Ovary (tissue), 9 donors: ENCODE data around the gene FAM163B. TPM values are rescaled to one million over a fixed set of nuclear protein-coding genes. Genes with fewer than 3 reads are reported as not detected.

Experiments used
- DNase-seq, 5 donors: peaks; one replicate each; pipeline ENCODE4 v3.0.0-alpha.2; 2019 to 2020
- H3K27ac ChIP-seq, 2 donors: fragments of 200-600 bp; one replicate each; pipeline versions ENCODE4 v1.5.1 to v1.8.0; 2019 to 2022
- H3K27me3 ChIP-seq: fragments of 200-600 bp; one replicate; pipeline ENCODE4 v1.8.0; 2022
- H3K36me3 ChIP-seq: fragments of 200-600 bp; sonication (generic); one replicate; pipeline ENCODE4 v1.5.1; 2019
- H3K4me1 ChIP-seq: one replicate; pipeline ENCODE4 v1.8.1; 2013; ENCODE audit warnings: mild to moderate bottlenecking, moderate library complexity; ENCODE audit not compliant: insufficient read depth
- H3K4me3 ChIP-seq: fragments of 200-600 bp; sonication (generic); one replicate; pipeline ENCODE4 v1.5.1; 2017
- H3K9me3 ChIP-seq, 2 donors: fragments of 200-600 bp in 1 of 2; sonication (generic) in 1 of 2; one replicate each; pipeline versions ENCODE4 v1.5.1 to v1.8.1; 2013 to 2019; ENCODE audit warnings: mild to moderate bottlenecking in 1 of 2, moderate library complexity in 1 of 2
- EP300 ChIP-seq: sonication (generic); formaldehyde crosslinking; IDR thresholded peaks from one replicate; pipeline ENCODE4 v1.6.1; 2017; ENCODE audit warnings: antibody characterized with exemption
- POLR2A ChIP-seq: fragments of 450-650 bp; IDR thresholded peaks from one replicate; pipeline ENCODE4 v1.6.1; 2017; ENCODE audit warnings: antibody characterized with exemption, mild to moderate bottlenecking, moderate library complexity
- WGBS, 3 donors: extraction: QIAGEN DNeasy Blood & Tissue Kit in 1 of 3; methylation state at CpG; one replicate each; pipeline versions ENCODE4 v1.1.5 to v1.1.7; 2013 to 2017; 5-methylcytosine and 5-hydroxymethylcytosine counted together
- intact Hi-C, 4 donors: fragments of 100-400 bp; cut with DNase I; formaldehyde crosslinking; loops; one replicate each; pipeline versions ENCODE4 v1.11.0 to v1.15.1; 2022 to 2023
- polyA plus RNA-seq, 2 donors: library from polyadenylated mRNA; stranded (reverse); fragments of 200-250 nt in 1 of 2; fragments of 350-450 nt in 1 of 2; fragmentation: Illumina TruSeq in 1 of 2; extraction: RNeasy Lipid Tissue Mini Kit (QIAGEN cat#74804) in 1 of 2; gene quantifications; one replicate each; pipeline ENCODE4 v1.2.3, GENCODE V29; 2013 to 2014
- total RNA-seq, 7 donors: library from RNA; depleted of rRNA in 2 of 7; stranded (reverse); fragments of >200 nt in 2 of 7; fragmentation: NEBNext Ultra II Directional in 3 of 7; extraction: Animal tissue kit (Norgen Biotek cat#: 25700) in 3 of 7; gene quantifications; one replicate each; pipeline versions ENCODE4 v1.1.0 to v1.2.4, GENCODE V29; 2016 to 2023
- TF ChIP-seq, protein P1 (sequence below), 3 donors: fragments of 450-650 bp in 2 of 3; fragments of 200-600 bp in 1 of 3; IDR thresholded peaks; one replicate each; pipeline versions ENCODE4 v1.5.1 to v1.8.0; 2016 to 2022; ENCODE audit warnings: antibody characterized with exemption in 3 of 3, mild to moderate bottlenecking in 1 of 3
- donor health status: DM: no; HTN: no; CAD: no; lungs with moderate emphysema.
- donor health status: DM: no; HTN: no; CAD: no.
- donor health status: Bipolar disorder and iron deficiency.
- donor health status: DM: yes; HTN: yes; CAD: no.
- donor health status: DM: no; HTN: no; CAD: no.
- donor health status: DM: yes; HTN: yes; CAD: no.

Gene FAM163B
- total and polyA plus RNA-seq, 9 donors = 0.21 to 0.30 TPM; not detected in 7

DNA sequence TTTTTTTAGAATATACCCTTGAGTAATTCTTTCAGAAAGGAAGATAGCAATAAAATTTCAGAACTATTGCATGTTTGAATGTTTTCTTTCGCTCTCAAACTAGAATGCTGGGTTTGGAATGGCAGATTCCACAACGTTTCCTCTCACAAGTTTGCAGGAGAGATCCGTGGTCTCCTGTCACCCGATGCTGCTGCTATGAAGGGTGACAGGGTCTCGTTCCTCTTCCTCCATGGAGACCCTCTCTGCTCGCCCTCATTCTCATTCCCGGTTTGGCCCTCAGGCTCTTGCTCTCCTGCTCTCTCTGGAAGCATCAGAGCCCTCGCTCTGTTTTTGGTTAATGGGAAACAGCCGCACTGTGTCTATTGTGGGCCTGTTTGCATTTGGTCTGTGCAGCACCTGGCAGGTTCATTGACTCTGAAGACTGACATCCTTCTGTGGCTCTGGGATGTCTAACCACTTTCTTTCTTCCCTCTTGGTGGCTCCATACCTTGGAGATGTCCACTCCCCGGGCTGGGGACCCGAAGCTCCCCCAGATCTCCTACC, 12.6 kb upstream of the FAM163B start:
- H3K4me1 ChIP-seq = no peaks in the 10 kb centered on the region
- intact Hi-C loops = no loop called here
- WGBS, 3 donors = 73 to 74% (median 74%) methylated on average over 11 of the region's 11 CpGs
- no peak for TF ChIP-seq POLR2A
- TF ChIP-seq EP300 = no peak
- TF ChIP-seq, protein P1, sequence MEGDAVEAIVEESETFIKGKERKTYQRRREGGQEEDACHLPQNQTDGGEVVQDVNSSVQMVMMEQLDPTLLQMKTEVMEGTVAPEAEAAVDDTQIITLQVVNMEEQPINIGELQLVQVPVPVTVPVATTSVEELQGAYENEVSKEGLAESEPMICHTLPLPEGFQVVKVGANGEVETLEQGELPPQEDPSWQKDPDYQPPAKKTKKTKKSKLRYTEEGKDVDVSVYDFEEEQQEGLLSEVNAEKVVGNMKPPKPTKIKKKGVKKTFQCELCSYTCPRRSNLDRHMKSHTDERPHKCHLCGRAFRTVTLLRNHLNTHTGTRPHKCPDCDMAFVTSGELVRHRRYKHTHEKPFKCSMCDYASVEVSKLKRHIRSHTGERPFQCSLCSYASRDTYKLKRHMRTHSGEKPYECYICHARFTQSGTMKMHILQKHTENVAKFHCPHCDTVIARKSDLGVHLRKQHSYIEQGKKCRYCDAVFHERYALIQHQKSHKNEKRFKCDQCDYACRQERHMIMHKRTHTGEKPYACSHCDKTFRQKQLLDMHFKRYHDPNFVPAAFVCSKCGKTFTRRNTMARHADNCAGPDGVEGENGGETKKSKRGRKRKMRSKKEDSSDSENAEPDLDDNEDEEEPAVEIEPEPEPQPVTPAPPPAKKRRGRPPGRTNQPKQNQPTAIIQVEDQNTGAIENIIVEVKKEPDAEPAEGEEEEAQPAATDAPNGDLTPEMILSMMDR (IDR thresholded peaks at IDR 0.05) = no peak
- H3K27ac ChIP-seq = no peak overlapping the region
- H3K27me3 ChIP-seq = no peaks in the 10 kb centered on the region
- no peaks in the 10 kb centered on the region for H3K36me3 ChIP-seq
- no peak overlapping the region for H3K4me3 ChIP-seq
- no peak for DNase-seq
- peaks cover 0 to 8% of the 10 kb centered on the region in 2 donors for H3K9me3 ChIP-seq

DNA sequence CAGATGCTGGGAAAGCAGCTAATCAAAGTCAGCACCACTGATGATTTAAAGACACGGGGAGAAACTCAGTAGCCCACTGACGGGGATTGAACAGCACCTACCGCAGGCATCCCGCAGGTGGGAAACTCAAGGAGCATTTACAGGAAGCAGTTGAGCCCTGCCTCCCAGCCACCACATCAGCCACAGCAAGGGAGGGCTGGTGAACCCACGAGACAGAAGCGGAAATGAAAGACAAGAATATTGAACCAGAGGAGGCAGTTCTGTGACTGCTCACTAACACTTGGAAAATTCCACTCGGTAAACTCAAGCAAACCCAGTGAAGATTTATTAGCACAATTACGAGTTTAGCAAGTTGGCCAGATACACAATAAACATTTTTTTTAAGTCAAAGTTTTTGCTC, 10.6 kb upstream of the FAM163B start:
- TF ChIP-seq EP300 (no peak), POLR2A (no peak)
- TF ChIP-seq, protein P1 (IDR thresholded peaks at IDR 0.05) = no peak
- Histone ChIP-seq H3K36me3 (no peaks in the 10 kb centered on the region), H3K4me1 (no peaks in the 10 kb centered on the region), H3K4me3 (no peak overlapping the region), H3K27me3 (no peaks in the 10 kb centered on the region), H3K9me3 (no peaks in the 10 kb centered on the region), H3K27ac (no peak overlapping the region)
- intact Hi-C loops = no loop called here
- no peak for DNase-seq
- WGBS, 3 donors = 11 to 20% (median 14%) methylated on average over 8 of the region's 8 CpGs

DNA sequence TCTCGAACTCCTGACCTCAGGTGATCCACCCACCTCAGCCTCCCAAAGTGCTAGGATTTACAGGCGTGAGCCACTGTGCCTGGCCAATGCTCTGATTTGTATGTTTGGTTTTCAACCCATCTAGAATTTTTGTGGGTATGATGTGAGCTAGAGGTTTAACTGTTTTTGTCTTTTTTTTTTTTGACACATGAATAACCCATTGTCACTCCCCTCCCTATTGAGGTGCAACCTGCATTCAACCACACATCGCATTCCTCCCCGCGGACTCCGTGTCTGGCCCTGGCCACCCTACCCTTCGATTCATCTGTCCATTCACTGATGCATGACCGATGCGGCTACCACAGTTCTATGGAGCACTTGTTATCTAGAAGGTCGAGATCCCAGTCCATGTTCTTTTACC, 9.5 kb upstream of the FAM163B start:
- Histone ChIP-seq H3K4me1 (no peaks in the 10 kb centered on the region), H3K27ac (no peak overlapping the region), H3K9me3 (no peaks in the 10 kb centered on the region), H3K27me3 (no peaks in the 10 kb centered on the region), H3K4me3 (no peak overlapping the region), H3K36me3 (no peaks in the 10 kb centered on the region)
- no peak for TF ChIP-seq POLR2A
- TF ChIP-seq, protein P1 (IDR thresholded peaks at IDR 0.05) = no peak
- TF ChIP-seq EP300 = no peak
- DNase-seq = no peak
- intact Hi-C loops = no loop called here
- 79 to 88% (median 81%) methylated on average over 10 of the region's 10 CpGs for WGBS, 3 donors

DNA sequence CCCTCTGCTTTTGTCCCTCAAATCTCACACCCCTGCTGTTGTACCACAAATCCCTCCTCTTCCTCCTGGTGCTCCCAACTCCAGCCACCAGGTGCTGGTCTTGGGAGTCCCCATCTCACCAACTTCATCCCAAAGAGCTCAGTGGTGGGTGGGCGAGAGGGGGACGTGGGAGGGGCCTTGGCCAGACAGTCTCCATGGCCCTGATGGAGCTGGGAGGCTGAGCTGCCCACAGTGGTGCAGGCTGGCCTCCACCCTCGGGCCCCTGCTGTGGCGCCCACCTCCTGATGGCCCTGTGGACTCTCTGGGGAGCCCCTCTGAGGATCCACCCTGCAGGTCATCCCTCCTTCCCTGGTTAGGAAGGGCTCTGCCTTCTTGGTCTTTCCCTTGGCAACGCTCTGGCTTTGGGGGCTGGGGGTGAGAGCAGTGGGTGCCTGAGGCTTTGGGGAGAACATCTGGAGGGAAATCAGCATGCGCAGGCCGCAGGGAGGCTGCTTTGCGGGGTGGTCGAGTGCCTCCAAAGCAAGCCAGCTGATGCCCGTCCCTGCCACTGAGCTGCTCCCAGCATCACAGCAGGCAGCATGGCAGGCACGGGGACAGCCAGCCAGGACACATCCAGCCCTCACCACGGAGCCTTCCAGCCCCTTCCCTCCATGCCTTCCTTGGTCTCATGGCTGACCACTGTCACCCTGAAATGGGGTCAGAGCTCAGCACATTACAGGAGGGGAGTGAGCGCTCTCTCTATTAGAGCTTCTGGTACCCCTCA, 7.6 kb upstream of the FAM163B start:
- no peak for DNase-seq
- Histone ChIP-seq H3K36me3 (no peaks in the 10 kb centered on the region), H3K4me1 (no peaks in the 10 kb centered on the region), H3K27me3 (no peaks in the 10 kb centered on the region), H3K4me3 (no peak overlapping the region), H3K27ac (no peak overlapping the region), H3K9me3 (no peaks in the 10 kb centered on the region)
- WGBS, 3 donors = 76 to 82% (median 81%) methylated on average over 13 of the region's 13 CpGs
- TF ChIP-seq POLR2A (no peak), EP300 (no peak)
- TF ChIP-seq, protein P1 (IDR thresholded peaks at IDR 0.05) = no peak
- intact Hi-C loops = no loop called here
